ENCODE data around the gene GPR173.

DNA sequence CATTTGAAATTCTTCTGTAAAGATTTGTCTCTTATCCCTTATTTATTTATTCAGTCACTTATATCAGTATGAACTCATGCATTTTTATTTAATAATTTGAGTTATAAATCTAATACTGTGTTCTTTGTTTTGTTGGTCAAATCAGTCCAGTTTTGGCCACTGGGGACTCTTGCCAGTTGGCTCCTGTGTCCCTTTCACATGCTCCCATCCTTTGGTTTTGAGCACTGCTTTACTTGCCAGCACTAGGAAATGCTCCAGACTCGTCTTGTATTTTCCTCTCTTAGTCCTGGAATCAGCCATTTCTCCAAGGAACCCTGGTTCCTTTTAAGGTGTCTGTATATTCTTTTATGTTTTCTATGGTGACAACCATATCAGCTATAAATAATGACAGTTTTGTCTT, 73.4 kb downstream of the GPR173 start:
- TF ChIP-seq POLR2AphosphoS5 (IDR thresholded peaks at IDR 0.05; ENCODE audit: borderline replicate concordance, low read depth, low read length) (no peak), FOXP2 (optimal IDR thresholded peaks at IDR 0.05; ENCODE audit: control extremely low read depth, extremely low read length, insufficient read depth) (no peak), EZH2 (IDR thresholded peaks at IDR 0.05) (no peak)
